Esophagus squamous epithelium (tissue), 4 donors: ENCODE results near the gene LECT2.

Experiments
- CTCF ChIP-seq, 6 experiments: fragments of 450-650 bp in 4 of 6; fragments of 200-600 bp in 2 of 6; sonication (generic) in 2 of 6; IDR thresholded peaks; one replicate each; pipeline ENCODE4 v1.5.1; 2016 to 2019; ENCODE audit warnings: antibody characterized with exemption in 6 of 6, mild to moderate bottlenecking in 4 of 6, moderate library complexity in 4 of 6
- POLR2A ChIP-seq, 4 donors: fragments of 450-650 bp; IDR thresholded peaks; one replicate each; pipeline ENCODE4 v1.6.1; 2017; ENCODE audit warnings: antibody characterized with exemption in 4 of 4, mild to moderate bottlenecking in 4 of 4, moderate library complexity in 3 of 4

GRCh38 chr5:136000147-136000546 lies 45.4 kb upstream of the LECT2 start:
- no peak for TF ChIP-seq CTCF (IDR thresholded peaks at IDR 0.05)
- no peak for TF ChIP-seq POLR2A (IDR thresholded peaks at IDR 0.05)
